Neural cell (in vitro differentiated cells): ENCODE results near the gene SH3PXD2B. TPM values are rescaled to one million over a fixed set of nuclear protein-coding genes. Genes with fewer than 3 reads are reported as not detected.
"Not testable (repeated sequence)": the region's sequence is repeated elsewhere in the genome, so short reads cannot be mapped to it uniquely, and the experiment has no call there.

Experiments used
- H2AFZ ChIP-seq: fragments of 200-600, 300-800 bp; sonication (generic), shearing (Covaris generic); 2 replicates; pipeline ENCODE4 v1.6.0; 2014; ENCODE audit warnings: low read depth, mild to moderate bottlenecking, antibody characterized with exemption, low read length, moderate library complexity
- H3F3A ChIP-seq: fragments of 200-600 bp; shearing (Covaris generic); 2 replicates; pipeline ENCODE4 v1.6.1; 2016; ENCODE audit warnings: mild to moderate bottlenecking, moderate library complexity, mixed read lengths, antibody characterized with exemption, low read length; ENCODE audit not compliant: insufficient read depth, poor library complexity, severe bottlenecking
- H3K27ac ChIP-seq: fragments of 200-600, 300-800 bp; sonication (generic), shearing (Covaris generic); 2 replicates; pipeline ENCODE4 v1.5.1; 2014; ENCODE audit warnings: mild to moderate bottlenecking, low read length, moderate library complexity
- H3K27me3 ChIP-seq: fragments of 300-800, 200-600 bp; sonication (generic), shearing (Covaris generic); 2 replicates; pipeline ENCODE4 v1.6.0; 2014; ENCODE audit warnings: mild to moderate bottlenecking, low read depth, low read length, moderate library complexity; ENCODE audit not compliant: insufficient read depth
- H3K36me3 ChIP-seq: fragments of 300-800, 200-600 bp; sonication (generic), shearing (Covaris generic); 2 replicates; pipeline ENCODE4 v1.5.1; 2014; ENCODE audit warnings: mild to moderate bottlenecking, antibody characterized with exemption, low read length, moderate library complexity; ENCODE audit not compliant: insufficient read depth
- H3K4me2 ChIP-seq: fragments of 300-800, 200-600 bp; sonication (generic), shearing (Covaris generic); 2 replicates; pipeline ENCODE4 v1.6.0; 2014; ENCODE audit warnings: mild to moderate bottlenecking, low read length
- H3K4me3 ChIP-seq: fragments of 300-800, 200-600 bp; sonication (generic), shearing (Covaris generic); 2 replicates; pipeline ENCODE4 v1.5.1; 2014; ENCODE audit warnings: mild to moderate bottlenecking, low read length, moderate library complexity
- H3K79me2 ChIP-seq: fragments of 200-600 bp; shearing (Covaris generic); replicated peaks from 2 replicates; pipeline ENCODE4 v1.6.0; 2014; ENCODE audit warnings: mild to moderate bottlenecking, low read length, moderate library complexity; ENCODE audit not compliant: insufficient read depth
- H3K9ac ChIP-seq: fragments of 300-800, 200-600 bp; sonication (generic), shearing (Covaris generic); 2 replicates; pipeline ENCODE4 v1.6.1; 2016; ENCODE audit warnings: mild to moderate bottlenecking, low read length, mixed read lengths
- H3K9me2 ChIP-seq: fragments of 200-600 bp; shearing (Covaris generic); 2 replicates; pipeline ENCODE4 v1.6.1; 2016; ENCODE audit warnings: mild to moderate bottlenecking, low read length, mixed read lengths; ENCODE audit not compliant: insufficient read depth
- H3K9me3 ChIP-seq: fragments of 200-600, 300-800 bp; sonication (generic), shearing (Covaris generic); 2 replicates; pipeline ENCODE4 v1.6.1; 2016; ENCODE audit warnings: mild to moderate bottlenecking, mixed run types, low read length, moderate library complexity, mixed read lengths
- H4K20me1 ChIP-seq: fragments of 200-600 bp; shearing (Covaris generic); 2 replicates; pipeline ENCODE4 v1.6.1; 2016; ENCODE audit warnings: mild to moderate bottlenecking, mixed run types; ENCODE audit not compliant: insufficient read depth
- EP300 ChIP-seq: fragments of 450-650 bp; conservative IDR thresholded peaks from 2 replicates; pipeline ENCODE4 v1.6.1; 2014; ENCODE audit warnings: antibody characterized with exemption, mild to moderate bottlenecking, moderate library complexity; ENCODE audit not compliant: poor library complexity, severe bottlenecking
- EZH2 ChIP-seq: fragments of 200-600, 300-800 bp; shearing (Covaris generic), sonication (generic); IDR thresholded peaks from 2 replicates; pipeline ENCODE4 v1.6.1; 2014; ENCODE audit warnings: antibody characterized with exemption, low read length, borderline replicate concordance, mild to moderate bottlenecking; ENCODE audit not compliant: insufficient read depth, poor library complexity, severe bottlenecking
- MXI1 ChIP-seq: fragments of 450-650 bp; conservative IDR thresholded peaks from 2 replicates; pipeline ENCODE4 v1.6.1; 2014; ENCODE audit warnings: antibody characterized with exemption, mild to moderate bottlenecking; ENCODE audit not compliant: poor library complexity, severe bottlenecking
- POLR2AphosphoS5 ChIP-seq: IDR thresholded peaks from 2 replicates; pipeline ENCODE4 v1.6.1; 2012
- RAD21 ChIP-seq: fragments of 450-650 bp; conservative IDR thresholded peaks from 2 replicates; pipeline ENCODE4 v1.6.1; 2014; ENCODE audit warnings: antibody characterized with exemption, mild to moderate bottlenecking, moderate library complexity
- SMC3 ChIP-seq: fragments of 450-650 bp; conservative IDR thresholded peaks from 2 replicates; pipeline ENCODE4 v1.6.1; 2014; ENCODE audit warnings: antibody characterized with exemption, mild to moderate bottlenecking, moderate library complexity; ENCODE audit not compliant: poor library complexity
- TAF1 ChIP-seq: IDR thresholded peaks from 2 replicates; pipeline ENCODE4 v1.6.1; 2012; ENCODE audit warnings: low read depth
- polyA plus RNA-seq: library from polyadenylated mRNA; depleted of rRNA; stranded (reverse); fragments of >200 nt; gene quantifications from 2 replicates; pipeline ENCODE4 v1.2.3, GENCODE V29; 2014
- TF ChIP-seq, protein P1 (sequence below): IDR thresholded peaks from 2 replicates; pipeline ENCODE4 v1.6.1; 2012; ENCODE audit warnings: borderline replicate concordance
- TF ChIP-seq, protein P2 (sequence below): fragments of 450-650 bp; IDR thresholded peaks from 2 replicates; pipeline ENCODE4 v1.5.1; 2014; ENCODE audit warnings: antibody characterized with exemption, mild to moderate bottlenecking, moderate library complexity; ENCODE audit not compliant: poor library complexity, severe bottlenecking

Gene SH3PXD2B
- polyA plus RNA-seq, 1 donor from 2014 or later = 11.7 TPM

GRCh38 chr5:172293745-172294342, 160.5 kb downstream of the SH3PXD2B start:
- H3K9ac ChIP-seq = no peak overlapping the region
- no peaks in the 10 kb centered on the region for H3K36me3 ChIP-seq
- H4K20me1 ChIP-seq = no peaks in the 10 kb centered on the region
- H3K27me3 ChIP-seq = no peaks in the 10 kb centered on the region
- no peaks in the 10 kb centered on the region for H3K79me2 ChIP-seq
- no peaks in the 10 kb centered on the region for H3K9me2 ChIP-seq
- H3F3A ChIP-seq = no peaks in the 10 kb centered on the region
- no peak overlapping the region for H2AFZ ChIP-seq
- no peak for TF ChIP-seq SMC3
- TF ChIP-seq, protein P1, sequence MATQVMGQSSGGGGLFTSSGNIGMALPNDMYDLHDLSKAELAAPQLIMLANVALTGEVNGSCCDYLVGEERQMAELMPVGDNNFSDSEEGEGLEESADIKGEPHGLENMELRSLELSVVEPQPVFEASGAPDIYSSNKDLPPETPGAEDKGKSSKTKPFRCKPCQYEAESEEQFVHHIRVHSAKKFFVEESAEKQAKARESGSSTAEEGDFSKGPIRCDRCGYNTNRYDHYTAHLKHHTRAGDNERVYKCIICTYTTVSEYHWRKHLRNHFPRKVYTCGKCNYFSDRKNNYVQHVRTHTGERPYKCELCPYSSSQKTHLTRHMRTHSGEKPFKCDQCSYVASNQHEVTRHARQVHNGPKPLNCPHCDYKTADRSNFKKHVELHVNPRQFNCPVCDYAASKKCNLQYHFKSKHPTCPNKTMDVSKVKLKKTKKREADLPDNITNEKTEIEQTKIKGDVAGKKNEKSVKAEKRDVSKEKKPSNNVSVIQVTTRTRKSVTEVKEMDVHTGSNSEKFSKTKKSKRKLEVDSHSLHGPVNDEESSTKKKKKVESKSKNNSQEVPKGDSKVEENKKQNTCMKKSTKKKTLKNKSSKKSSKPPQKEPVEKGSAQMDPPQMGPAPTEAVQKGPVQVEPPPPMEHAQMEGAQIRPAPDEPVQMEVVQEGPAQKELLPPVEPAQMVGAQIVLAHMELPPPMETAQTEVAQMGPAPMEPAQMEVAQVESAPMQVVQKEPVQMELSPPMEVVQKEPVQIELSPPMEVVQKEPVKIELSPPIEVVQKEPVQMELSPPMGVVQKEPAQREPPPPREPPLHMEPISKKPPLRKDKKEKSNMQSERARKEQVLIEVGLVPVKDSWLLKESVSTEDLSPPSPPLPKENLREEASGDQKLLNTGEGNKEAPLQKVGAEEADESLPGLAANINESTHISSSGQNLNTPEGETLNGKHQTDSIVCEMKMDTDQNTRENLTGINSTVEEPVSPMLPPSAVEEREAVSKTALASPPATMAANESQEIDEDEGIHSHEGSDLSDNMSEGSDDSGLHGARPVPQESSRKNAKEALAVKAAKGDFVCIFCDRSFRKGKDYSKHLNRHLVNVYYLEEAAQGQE = no peak
- TF ChIP-seq EZH2 = no peak
- no peak for TF ChIP-seq POLR2AphosphoS5
- TF ChIP-seq EP300 = no peak
- no peak for TF ChIP-seq TAF1
- no peaks in the 10 kb centered on the region for H3K9me3 ChIP-seq
- H3K4me2 ChIP-seq = no peak overlapping the region
- no peak overlapping the region for H3K4me3 ChIP-seq
- no peak overlapping the region for H3K27ac ChIP-seq

GRCh38 chr5:172293054-172293744, 161.1 kb downstream of the SH3PXD2B start:
- no peak overlapping the region for H3K27ac ChIP-seq
- H3K9me3 ChIP-seq = no peaks in the 10 kb centered on the region
- no peaks in the 10 kb centered on the region for H3K36me3 ChIP-seq
- no peak overlapping the region for H3K4me2 ChIP-seq
- no peak overlapping the region for H3K4me3 ChIP-seq
- no peaks in the 10 kb centered on the region for H4K20me1 ChIP-seq
- H3K9me2 ChIP-seq = no peaks in the 10 kb centered on the region
- TF ChIP-seq POLR2AphosphoS5 = no peak
- TF ChIP-seq, protein P2, sequence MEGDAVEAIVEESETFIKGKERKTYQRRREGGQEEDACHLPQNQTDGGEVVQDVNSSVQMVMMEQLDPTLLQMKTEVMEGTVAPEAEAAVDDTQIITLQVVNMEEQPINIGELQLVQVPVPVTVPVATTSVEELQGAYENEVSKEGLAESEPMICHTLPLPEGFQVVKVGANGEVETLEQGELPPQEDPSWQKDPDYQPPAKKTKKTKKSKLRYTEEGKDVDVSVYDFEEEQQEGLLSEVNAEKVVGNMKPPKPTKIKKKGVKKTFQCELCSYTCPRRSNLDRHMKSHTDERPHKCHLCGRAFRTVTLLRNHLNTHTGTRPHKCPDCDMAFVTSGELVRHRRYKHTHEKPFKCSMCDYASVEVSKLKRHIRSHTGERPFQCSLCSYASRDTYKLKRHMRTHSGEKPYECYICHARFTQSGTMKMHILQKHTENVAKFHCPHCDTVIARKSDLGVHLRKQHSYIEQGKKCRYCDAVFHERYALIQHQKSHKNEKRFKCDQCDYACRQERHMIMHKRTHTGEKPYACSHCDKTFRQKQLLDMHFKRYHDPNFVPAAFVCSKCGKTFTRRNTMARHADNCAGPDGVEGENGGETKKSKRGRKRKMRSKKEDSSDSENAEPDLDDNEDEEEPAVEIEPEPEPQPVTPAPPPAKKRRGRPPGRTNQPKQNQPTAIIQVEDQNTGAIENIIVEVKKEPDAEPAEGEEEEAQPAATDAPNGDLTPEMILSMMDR = peak; percentile 87
- no peak for TF ChIP-seq TAF1
- no peak for TF ChIP-seq EZH2
- TF ChIP-seq MXI1 = no peak
- peak; percentile 80 for TF ChIP-seq SMC3
- no peak for TF ChIP-seq EP300
- TF ChIP-seq, protein P1 = no peak
- peak; percentile 84 for TF ChIP-seq RAD21
- H3K27me3 ChIP-seq = no peaks in the 10 kb centered on the region
- no peak overlapping the region for H2AFZ ChIP-seq
- H3K9ac ChIP-seq = no peak overlapping the region
- no peaks in the 10 kb centered on the region for H3F3A ChIP-seq
- no peaks in the 10 kb centered on the region for H3K79me2 ChIP-seq

GRCh38 chr5:172291837-172292236, 162.5 kb downstream of the SH3PXD2B start:
- not testable (repeated sequence) for H3K9me3 ChIP-seq, H3F3A ChIP-seq, H4K20me1 ChIP-seq, H3K9ac ChIP-seq, H3K36me3 ChIP-seq, H3K27ac ChIP-seq, H3K9me2 ChIP-seq, H3K79me2 ChIP-seq, H3K4me2 ChIP-seq, H3K27me3 ChIP-seq, H3K4me3 ChIP-seq, H2AFZ ChIP-seq
